Activated CD8-positive, alpha-beta memory T cell treated with anti-CD3 and anti-CD28 coated beads, Interleukin-2, amount 50 U/mL, for 24 hours (primary cell): ENCODE results near the gene IL9.
"Not testable (repeated sequence)": the region's sequence is repeated elsewhere in the genome, so short reads cannot be mapped to it uniquely, and the experiment has no call there.

ENCODE experiments used
- DNase-seq: peaks from one replicate; pipeline ENCODE4 v3.0.0-alpha.2; 2020; ENCODE audit errors: extremely low read depth

Gene IL9

GRCh38 chr5:135869276-135869675, 26.4 kb downstream of the IL9 start:
- no peak for DNase-seq

- DNase-seq = no peak
Measured at GRCh38 chr5:135868681-135869080, 27.0 kb downstream of the IL9 start.

GRCh38 chr5:135867599-135867998, 28.0 kb downstream of the IL9 start:
- no peak for DNase-seq

GRCh38 chr5:135866016-135866415, 29.6 kb downstream of the IL9 start:
- DNase-seq = no peak

GRCh38 chr5:135864503-135865435, 30.9 kb downstream of the IL9 start:
- DNase-seq = no peak

GRCh38 chr5:135862744-135863143, 32.9 kb downstream of the IL9 start:
- DNase-seq = no peak

DNA sequence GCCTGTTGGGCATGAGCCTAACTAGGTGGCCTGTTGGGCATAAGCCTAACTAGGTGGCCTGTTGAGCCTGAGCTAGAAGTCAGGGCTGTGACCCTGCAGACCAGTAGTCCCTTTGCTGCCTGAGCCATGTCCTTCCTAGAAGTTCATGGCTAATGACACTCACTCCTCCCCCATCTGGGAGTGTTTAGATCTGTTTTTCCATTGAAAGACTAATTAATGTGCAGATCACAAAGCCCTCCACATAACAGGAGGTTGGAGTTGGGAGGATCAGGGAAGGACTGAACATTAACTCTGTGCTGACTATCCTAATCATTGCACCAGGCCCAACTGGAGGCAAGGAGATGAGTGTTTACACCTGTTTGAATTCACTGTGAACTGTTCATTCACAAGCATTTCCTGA, 33.6 kb downstream of the IL9 start:
- DNase-seq = no peak

GRCh38 chr5:135861641-135862040, 34.0 kb downstream of the IL9 start:
- DNase-seq = no peak

GRCh38 chr5:135859641-135860040, 36.0 kb downstream of the IL9 start:
- DNase-seq = no peak

- not testable (repeated sequence) for DNase-seq
Measured at GRCh38 chr5:135859186-135859585, 36.5 kb downstream of the IL9 start.

DNA sequence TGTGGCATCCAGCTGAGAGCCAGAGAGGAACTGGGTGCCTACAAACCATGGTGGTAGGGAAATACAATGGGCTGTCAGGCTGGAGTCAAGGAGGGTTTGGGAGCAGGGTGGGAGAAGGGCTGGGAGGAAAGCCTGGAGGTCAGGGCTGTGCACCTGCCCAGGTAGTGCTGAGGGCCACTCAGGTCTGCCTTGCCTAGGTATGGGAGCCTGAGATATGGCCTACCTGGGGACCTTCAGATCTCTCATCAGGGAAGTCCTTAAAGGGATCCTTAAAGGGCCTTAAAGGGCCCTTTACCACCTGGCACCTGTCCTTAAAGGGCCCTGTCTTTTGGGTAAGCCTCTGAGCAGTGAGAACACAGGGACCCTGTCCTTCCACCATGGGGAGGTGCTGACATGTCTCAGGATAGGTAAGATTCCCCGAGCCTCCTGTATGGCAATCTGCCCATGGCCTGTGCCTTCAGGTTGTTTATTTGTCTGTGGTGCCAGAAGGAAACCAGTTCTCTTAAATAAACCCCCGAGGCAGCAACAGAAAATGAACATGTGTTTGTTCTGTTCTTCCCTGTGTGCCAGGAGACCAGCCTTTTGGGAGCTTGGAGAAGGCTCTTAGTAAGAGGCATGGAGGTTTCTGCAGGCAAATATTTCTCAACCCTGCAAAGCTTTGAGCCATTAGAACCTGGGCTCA, 37.9 kb downstream of the IL9 start:
- no peak for DNase-seq

DNA sequence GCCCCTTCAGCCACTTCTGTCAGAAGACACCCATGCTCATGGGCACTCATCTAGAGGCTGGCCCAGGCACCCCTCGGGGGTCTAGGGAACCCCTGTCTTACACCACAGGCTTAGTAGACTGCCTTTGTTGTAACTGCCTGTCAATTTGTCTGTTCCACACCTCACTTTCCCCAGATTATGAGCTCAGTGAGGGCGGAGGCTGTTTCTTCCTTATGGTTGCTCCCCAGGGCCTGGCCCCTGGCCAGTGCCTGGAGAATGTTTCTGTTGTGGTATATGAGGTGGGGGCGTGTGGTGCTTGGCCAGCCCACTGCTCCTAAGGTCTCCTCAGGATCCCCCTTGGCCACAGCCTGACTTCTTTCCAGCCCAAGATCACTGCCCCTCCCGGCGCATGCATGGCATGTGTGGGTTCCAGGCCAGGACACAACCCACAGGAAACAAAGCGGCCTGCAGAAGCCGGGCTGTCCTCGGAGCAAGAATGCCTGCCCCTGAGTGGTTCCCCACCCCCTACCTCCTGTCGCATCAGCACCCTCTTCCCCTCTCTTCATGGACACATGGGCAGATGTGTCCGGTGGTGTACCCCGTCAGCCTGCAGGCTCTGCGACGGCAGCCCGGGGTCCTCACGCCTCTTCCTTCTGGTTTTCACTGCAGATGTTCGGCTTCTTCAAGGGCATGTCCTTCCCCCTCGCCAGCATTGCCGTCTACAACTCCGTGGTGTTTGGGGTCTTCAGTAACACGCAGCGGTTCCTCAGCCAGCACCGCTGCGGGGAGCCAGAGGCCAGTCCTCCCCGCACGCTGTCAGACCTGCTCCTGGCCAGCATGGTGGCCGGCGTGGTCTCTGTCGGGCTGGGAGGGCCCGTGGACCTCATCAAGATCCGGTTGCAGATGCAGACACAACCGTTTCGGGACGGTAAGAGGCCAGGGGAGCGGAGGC, 43.5 kb downstream of the IL9 start:
- DNase-seq = no peak

- no peak for DNase-seq
Measured at GRCh38 chr5:135851186-135851914, 44.3 kb downstream of the IL9 start.

DNA sequence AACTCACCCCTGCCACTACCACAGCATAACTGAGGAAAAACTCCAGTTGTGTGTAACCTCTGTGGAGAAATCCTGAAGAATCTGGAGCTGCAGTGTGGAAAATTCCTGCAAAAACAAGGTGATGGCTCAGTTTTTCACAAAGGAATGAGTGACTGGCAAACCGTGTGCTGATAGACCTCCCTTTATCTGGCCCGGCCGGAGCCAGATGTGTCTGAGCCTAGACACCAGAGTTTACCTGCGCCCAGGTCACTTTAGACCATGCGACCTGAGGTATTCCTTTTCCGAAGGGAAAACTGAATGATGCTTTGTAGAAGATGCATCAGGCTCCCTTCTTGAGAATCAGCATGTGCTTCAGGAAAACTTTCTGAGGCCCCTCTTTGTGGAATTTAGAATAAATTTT, 45.0 kb downstream of the IL9 start:
- no peak for DNase-seq

DNA sequence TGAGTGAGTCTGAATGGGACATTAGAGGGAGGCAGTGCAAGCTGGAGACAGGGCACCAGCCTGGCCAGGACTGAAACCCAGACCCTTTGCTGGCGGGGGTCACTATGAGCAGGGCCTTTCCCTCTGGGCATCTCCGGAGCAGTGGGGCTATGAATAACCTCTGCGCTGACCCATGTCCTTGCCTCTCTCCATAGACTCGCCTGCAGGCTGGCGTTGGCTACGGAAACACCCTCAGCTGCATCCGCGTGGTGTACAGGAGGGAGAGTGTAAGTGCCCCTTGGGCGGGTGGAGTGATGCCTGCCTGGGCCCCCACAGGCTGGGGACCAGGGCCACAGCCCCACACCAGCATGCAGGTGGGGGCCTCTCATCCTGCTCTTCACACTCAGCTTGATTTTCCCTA, 45.4 kb downstream of the IL9 start:
- DNase-seq = no peak

- no peak for DNase-seq
Measured at GRCh38 chr5:135847976-135848375, 47.7 kb downstream of the IL9 start.

GRCh38 chr5:135846311-135846710, 49.3 kb downstream of the IL9 start:
- no peak for DNase-seq

DNA sequence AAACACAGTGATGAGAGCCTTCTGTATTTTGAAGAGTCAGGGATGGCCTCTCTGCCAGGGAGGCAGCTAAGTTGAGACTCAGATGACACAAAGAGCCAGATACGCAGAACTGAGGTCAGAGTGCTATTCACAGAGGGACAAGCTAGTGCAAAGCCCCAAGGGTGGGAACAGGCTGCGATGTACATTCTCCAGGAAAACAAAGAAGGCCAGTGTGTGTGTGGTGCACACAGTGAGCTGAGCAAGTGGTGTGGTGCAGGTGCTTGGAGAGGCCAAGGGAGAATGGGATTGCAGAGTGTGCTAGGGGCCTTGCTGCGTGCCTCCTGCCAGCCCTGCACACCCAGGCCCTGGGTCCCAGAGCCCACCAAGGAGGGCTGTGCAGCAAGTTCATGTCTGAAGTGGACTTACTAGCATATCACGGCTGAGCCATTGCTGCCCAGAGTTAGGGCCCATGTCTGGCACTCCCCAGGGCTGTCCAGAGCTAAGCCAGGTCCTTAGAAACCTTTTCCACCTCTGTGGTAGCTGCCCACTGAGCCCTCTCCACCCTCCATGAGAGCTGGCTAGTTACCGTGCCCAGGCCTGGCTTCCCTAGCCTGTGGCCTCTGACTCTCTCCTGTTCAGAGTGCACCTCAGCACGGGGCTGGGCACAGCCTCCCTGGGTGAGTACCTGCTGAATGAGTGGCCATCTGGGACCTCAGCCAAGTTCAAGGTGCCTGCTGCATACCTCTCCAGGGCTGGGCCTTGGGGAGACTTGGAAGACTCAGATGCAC, 51.9 kb downstream of the IL9 start:
- no peak for DNase-seq

GRCh38 chr5:135842737-135843136, 52.9 kb downstream of the IL9 start:
- no peak for DNase-seq
